ENCODE data around the gene SLC25A3.
"Not testable (repeated sequence)": the region's sequence is repeated elsewhere in the genome, so short reads cannot be mapped to it uniquely, and the experiment has no call there.

SLC25A3 gene

DNA sequence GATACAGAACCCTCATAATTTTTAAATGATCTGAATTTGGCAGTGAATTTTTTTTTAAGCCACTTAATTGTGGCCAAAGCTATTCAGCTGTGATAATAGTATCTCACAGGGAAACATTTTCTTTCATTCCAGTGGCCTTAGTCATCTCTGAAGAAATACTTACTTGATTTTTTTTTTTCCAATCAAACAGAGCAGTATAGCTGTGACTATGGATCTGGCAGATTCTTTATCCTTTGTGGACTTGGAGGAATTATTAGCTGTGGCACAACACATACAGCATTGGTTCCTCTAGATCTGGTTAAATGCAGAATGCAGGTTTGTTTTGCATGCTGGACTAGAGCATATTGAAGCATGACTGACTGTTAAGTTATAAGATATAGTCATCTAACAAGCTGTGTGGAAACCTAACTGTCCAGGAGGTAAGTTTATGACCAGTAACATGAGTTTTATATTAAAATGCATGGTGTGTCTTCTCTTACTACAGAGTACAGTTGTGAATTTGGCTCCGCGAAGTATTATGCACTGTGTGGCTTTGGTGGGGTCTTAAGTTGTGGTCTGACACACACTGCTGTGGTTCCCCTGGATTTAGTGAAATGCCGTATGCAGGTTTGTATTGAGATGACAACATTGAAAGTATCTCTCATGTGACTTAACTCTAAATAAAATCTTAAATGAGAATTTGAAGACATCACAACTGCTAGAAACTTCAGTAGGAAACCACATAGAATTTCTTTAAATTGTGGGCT lies 1.9 kb downstream of the SLC25A3 start:
- H3K27ac ChIP-seq: peak overlapping the region; percentile 94; the same call in 1 of the 2 replicates
- TF ChIP-seq, protein P1, sequence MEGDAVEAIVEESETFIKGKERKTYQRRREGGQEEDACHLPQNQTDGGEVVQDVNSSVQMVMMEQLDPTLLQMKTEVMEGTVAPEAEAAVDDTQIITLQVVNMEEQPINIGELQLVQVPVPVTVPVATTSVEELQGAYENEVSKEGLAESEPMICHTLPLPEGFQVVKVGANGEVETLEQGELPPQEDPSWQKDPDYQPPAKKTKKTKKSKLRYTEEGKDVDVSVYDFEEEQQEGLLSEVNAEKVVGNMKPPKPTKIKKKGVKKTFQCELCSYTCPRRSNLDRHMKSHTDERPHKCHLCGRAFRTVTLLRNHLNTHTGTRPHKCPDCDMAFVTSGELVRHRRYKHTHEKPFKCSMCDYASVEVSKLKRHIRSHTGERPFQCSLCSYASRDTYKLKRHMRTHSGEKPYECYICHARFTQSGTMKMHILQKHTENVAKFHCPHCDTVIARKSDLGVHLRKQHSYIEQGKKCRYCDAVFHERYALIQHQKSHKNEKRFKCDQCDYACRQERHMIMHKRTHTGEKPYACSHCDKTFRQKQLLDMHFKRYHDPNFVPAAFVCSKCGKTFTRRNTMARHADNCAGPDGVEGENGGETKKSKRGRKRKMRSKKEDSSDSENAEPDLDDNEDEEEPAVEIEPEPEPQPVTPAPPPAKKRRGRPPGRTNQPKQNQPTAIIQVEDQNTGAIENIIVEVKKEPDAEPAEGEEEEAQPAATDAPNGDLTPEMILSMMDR (conservative IDR thresholded peaks at IDR 0.05): no peak

DNA sequence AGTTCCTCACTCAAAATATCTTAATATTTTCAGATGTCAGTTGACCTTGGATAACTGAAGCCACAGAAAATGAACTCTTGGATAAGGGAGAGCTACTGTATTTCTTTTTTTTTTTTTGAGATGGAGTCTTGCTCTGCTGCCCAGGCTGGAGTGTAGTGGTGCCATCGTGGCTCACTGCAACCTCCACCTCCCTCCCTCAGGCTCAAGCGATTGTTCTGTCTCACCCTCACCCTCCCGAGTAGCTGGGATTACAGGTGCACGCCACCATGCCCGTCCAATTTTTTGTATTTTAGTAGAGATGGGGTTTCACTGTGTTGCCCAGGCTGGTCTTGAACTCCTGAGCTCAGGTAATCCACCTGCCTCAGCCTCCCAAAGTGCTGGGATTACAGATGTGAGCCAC lies 3.8 kb downstream of the SLC25A3 start:
- H3K27ac ChIP-seq: not testable (repeated sequence)

DNA sequence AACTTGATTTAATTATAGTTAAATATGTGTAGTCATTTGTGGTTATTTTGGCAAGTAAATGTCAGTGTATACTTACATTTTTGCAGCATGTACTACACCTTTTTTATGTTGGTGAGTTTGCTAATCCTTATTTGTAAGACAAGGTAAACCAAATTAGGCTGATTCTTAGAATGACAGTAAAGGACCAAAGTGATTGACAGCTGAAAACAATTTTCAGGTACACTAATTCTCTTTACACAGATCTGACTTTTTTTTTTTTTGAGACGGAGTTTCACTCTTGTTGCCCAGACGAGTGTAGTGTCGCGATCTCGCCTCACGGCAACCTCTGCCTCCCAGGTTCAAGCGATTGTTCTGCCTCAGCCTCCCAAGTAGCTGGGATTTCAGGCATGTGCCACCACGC lies 8.4 kb downstream of the SLC25A3 start:
- TF ChIP-seq, protein P1 (conservative IDR thresholded peaks at IDR 0.05): no peak
- no peak overlapping the region for H3K27ac ChIP-seq

DNA sequence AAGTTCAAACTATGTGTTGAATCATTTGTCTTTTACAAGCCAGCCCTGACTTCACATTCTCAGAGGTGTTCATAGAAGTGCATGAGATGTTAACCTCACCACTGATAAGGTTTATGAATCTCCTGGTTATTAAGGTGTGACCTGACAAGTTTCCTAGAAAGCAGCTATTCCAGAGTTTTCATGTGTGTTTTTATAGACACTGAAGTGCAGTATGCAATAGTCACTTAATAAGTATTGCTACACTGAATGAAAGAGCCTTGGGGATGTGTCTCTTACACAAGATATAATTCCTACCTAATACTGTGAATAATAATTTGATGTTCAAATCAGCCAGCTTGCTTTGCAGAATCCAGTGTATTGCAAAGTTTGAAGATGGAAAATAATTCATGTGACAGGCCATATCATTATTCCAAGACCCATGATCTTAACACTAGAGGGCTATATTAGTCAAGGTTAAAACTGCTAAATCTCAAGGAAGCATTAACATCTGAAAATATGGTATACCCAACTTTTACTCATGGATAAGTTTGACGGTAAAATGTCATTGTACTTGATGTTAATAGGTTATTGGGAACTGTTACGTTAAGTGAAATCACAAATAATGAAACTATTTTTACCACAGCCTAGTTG lies 13.0 kb downstream of the SLC25A3 start:
- TF ChIP-seq, protein P1 (conservative IDR thresholded peaks at IDR 0.05): peak; percentile 26
- H3K27ac ChIP-seq: no peak overlapping the region

DNA sequence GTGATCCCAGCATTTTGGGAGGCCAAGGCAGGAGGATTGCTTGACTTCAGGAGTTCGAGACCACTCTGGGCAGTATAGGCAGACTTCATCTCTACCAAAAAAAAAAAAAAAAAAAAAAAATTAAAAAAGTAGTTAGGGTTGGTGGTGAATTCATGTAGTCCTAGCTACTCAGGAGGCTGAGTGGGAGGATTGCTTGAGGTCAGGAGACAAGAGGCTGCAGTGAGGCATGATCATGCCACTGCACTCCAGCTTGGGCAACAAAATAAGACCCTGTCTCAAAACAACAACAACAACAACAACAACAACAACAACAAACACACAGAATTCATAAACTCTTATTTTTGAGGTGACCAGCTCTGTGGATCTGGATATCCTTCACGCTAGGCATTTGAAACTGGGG lies 17.1 kb downstream of the SLC25A3 start:
- TF ChIP-seq, protein P1 (conservative IDR thresholded peaks at IDR 0.05): no peak
- H3K27ac ChIP-seq: no peak overlapping the region

DNA sequence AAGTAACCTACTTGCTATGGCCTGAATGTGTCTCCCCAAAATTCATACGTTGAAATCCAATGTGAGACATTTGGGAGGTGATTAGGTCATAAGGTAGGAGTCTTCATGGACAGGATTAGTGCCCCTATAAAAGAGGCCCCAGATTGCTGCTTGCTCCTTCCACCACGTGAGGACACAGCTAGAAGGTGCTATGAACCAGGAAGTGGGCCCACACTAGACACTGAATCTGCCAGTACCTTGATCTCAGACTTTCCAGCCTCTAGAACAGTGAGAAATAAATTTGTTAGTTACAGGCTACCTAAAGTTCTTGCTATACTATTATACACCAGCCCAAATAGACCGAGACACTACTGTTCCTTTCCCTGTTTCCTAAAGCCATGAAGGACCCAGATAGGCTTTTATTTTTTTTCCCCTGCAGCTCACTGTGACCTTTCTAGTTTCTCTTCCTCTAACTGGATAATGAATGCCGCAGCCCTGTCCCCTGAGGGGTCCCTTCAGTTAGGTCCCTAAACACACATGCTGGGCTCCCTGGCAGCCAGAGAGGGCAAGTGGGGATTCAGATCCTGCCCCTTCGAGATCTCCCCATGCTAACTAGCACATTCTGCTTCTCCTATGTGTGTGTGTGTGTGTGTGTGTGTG lies 19.3 kb downstream of the SLC25A3 start:
- TF ChIP-seq, protein P1 (conservative IDR thresholded peaks at IDR 0.05): no peak
- no peak overlapping the region for H3K27ac ChIP-seq

DNA sequence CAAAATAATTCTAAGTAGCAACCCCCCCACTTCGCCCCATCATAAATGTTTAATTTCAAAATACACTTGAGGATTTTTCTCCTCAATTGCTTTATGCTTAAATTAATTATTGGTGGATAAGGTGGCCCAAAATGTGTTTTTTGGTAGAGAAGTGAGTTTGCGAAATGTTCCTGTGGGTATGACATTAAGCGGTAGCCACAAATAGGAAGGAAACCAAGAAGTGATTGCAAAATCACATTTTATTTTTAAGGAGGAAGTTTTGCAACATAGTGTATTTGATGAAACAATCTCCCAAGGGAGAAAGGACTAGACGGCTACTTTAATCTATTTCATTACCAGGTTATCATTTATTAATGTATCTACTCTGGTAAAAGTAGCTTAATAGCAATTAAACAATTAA lies 25.5 kb downstream of the SLC25A3 start:
- no peak overlapping the region for H3K27ac ChIP-seq
- TF ChIP-seq, protein P1 (conservative IDR thresholded peaks at IDR 0.05): no peak

All from VCaP (cell line).